ENCODE data around the gene PARP8.
"Not testable (repeated sequence)": the region's sequence is repeated elsewhere in the genome, so short reads cannot be mapped to it uniquely, and the experiment has no call there.

The PARP8 gene, protein sequence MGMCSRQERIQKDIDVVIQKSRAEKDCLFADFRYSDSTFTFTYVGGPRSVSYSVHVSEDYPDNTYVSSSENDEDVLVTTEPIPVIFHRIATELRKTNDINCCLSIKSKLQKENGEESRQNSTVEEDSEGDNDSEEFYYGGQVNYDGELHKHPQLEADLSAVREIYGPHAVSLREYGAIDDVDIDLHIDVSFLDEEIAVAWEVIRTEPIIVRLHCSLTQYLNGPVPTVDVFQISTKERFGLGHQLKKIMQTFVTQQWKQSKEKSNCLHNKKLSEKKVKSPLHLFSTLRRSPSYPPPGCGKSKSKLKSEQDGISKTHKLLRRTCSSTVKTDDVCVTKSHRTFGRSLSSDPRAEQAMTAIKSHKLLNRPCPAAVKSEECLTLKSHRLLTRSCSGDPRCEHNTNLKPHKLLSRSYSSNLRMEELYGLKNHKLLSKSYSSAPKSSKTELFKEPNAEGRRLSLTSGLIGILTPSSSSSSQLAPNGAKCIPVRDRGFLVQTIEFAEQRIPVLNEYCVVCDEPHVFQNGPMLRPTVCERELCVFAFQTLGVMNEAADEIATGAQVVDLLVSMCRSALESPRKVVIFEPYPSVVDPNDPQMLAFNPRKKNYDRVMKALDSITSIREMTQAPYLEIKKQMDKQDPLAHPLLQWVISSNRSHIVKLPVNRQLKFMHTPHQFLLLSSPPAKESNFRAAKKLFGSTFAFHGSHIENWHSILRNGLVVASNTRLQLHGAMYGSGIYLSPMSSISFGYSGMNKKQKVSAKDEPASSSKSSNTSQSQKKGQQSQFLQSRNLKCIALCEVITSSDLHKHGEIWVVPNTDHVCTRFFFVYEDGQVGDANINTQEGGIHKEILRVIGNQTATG

DNA sequence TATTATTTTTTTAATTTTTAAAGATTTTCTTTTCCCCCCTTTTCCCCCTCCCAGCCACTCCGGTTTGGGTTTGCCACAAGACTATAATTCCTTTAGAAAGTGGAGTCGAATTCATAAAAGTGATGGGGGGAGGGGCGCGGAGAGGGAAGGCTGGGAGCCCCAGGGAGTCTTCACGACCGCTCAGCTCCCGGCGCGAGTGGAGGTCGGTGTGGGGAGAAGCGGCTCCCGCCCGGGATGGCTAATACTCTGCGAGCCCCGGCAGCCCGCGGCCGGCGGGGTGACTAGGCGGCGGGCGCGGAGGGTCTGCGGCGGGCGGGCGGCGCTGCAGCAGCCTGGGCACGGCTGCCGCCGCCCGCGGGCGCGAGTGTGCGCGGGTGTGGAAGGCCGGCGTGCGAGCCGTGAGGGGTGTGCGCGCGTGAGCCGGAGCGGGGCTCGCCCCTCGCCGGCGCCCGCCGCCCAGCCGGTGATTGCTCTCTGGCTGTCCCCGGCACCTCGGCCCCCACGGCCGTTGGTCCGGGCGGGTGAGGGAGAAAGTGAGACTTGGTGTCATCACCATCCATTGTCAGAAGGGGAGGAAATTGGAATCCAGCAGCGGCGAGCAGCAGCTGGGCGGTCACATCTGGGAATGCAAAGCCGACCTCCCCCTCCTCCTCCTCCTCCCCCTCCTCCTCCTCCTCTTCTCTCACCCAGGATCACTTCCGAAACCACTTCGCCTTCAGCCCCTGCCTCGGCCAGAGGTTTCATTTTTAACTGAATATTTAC lies at the start of gene PARP8:
Gene PARP8 (plus strand): TSS at position 377 of the 762 bp plus-strand sequence. CDS start 459 bp downstream, outside the sequence.
- in situ Hi-C loops (cut with HindIII; ENCODE audit: low sequenced_read_pairs): no loop called here

DNA sequence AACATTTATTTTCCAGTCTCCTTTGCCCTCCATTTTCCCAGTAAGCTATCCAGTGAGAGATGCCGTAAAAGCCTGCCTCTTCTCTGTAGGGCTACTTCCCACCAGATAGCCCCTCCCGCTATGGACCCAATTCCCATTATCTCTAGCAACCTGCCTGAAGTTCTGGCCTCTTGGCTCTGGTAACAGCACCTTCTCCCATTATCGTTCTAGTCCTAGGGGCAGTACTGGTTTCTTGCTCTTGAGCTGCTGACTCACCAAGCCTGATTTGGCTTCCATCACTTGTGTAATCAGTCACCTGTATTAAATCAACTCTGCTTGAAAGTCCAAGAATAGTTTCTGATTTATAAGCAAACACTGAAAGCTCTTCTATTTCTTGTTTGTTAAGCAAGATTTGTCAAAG lies 42.8 kb upstream of the PARP8 start:
- in situ Hi-C loops (cut with HindIII; ENCODE audit: low sequenced_read_pairs): no loop called here

DNA sequence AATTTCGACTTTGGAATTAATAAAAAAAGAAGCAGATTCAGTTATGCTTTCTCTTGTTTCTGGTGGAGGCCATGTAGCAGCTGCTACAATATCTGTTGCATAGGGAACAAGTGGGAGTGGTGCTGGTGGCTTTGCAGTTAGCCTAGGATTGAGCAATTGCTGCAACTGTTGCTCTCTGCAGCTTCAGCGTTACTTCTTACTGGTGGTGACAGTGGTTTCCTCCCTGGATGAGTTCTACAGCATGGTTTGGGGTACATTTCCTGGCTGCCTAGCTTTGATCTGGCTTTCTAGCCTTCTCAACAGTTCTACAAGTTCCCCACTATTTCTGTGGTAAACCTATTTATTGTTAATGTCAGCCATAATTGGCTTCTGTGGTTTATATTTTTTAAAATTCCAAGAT lies 31.6 kb upstream of the PARP8 start:
- in situ Hi-C loops (cut with HindIII; ENCODE audit: low sequenced_read_pairs): not testable (repeated sequence)

DNA sequence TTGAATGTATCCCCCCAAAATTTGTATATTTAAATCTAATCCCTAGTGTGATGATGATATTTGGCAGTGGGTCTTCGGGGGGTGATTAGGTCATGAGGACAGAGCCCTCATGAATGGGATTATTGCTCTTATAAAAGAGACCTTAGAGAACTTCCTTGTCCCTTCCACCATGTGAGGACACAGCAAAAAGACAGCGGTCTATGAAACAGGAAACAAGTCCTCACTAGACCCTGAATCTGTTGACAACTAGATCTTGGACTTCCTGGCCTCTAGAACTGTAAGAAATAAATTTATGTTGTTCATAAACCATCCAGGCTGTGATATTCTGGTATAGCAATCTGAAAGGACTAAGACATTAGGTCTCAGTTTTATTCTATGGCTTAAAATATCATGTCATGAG lies 28.9 kb upstream of the PARP8 start:
- in situ Hi-C loops (cut with HindIII; ENCODE audit: low sequenced_read_pairs): not testable (repeated sequence)

DNA sequence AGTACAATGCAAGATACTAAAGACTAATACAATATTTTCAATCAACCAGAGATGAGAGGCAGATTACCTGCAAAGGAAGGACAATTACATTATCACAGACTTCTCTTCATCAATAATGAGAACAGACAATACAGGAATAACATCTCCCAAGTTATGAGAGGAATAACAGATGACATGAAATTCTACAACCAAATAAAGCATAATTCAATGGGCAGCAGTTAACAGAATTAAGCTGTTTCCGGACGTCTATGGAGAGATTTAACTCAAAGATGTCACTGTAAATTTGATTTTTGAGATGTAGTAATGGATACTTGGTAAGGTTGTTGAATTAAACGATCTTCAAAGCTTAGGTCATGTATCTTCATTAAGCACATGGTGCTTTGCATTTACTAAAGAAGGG lies 19.8 kb upstream of the PARP8 start:
- in situ Hi-C loops (cut with HindIII; ENCODE audit: low sequenced_read_pairs): no loop called here

DNA sequence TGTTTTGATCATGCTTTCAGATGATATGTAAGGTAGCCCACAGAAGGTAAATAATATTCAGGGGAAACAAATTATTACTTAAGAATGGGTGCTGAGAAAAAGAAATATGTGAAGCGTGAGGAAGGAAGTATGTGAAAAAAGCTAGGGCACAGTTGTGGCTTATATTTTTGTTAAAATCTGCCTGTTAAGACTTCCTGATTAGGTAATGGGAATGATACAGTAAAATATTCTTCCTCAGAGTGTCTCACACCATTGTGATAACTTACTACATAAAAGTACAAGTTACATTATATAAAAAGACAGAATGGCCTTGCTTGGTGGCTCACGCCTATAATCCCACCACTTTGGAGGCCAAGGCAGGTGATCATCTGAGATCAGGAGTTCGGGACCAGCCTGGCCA lies 18.7 kb upstream of the PARP8 start:
- in situ Hi-C loops (cut with HindIII; ENCODE audit: low sequenced_read_pairs): no loop called here

DNA sequence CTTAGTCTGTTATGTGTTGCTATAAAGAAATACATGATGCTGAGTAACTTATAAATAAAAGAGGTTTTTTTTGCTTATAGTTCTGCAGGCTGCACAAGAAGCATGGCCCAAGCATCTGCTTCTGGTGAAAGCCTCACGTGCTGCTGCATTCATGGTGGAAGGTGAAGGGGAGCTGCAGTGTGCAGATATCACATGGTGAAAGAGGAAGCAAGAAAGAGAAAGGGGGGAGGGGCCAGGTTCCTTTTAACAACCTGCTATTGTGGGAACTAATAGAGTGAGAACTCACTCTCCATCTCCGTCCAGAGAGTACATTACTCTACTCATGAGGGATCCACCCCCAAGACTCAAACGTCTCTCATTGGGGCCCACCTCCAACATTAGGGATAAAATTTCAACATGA lies 12.5 kb upstream of the PARP8 start:
- in situ Hi-C loops (cut with HindIII; ENCODE audit: low sequenced_read_pairs): no loop called here

DNA sequence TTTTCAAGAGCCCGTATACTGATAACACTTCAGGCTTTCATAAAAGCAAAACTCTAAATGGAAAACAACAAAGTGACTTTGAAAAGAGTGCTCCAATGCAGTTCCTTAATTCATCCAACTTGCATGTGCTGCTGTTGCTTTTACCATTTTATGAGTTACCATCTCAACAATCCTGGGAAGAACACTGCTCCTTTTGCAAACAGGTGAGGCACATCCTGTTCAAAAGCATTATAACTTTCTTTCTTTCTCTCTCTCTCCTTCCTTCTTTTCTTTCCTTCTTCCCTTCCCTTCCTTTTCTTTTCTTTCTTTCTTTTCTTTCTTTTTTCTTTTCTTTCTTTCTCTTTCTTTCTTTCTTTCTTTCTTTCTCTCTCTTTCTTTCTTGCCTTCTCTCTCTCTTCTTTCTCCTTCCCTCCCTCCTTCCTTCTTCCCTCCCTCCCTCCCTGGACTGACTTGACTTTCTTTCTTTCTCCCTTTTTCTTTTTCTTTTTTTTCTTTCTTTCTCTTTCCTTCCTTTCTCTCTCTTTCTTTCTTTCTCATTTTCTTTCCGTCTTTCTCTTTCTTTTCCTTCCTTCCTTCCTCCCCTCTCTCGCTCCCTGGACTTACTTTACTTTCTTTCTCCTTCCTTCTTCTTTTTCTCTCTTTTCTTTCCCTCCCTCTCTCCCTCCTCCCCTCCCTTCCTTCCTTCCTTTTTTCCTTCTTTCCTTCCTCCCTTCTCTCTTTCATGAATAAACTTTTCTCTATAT lies 11.2 kb upstream of the PARP8 start:
- in situ Hi-C loops (cut with HindIII; ENCODE audit: low sequenced_read_pairs): no loop called here

DNA sequence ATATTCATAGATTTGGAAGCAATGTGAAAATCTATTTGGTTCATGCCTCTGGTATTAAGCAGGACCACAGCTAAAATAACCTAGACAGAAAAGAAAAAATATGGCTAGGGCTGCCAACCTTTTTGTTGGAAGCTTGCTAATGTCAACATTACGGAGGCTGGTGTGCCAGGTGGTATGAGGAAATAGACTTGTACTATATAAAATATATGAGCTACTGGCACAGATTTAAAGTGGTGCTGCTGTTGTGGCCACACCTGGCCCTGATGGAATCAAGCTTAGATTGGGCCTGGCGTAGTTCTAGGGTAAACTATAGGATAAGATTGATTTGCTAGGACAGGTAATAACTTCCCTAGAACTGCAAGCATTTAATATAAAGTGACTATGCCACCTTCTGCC lies 10.6 kb upstream of the PARP8 start:
- in situ Hi-C loops (cut with HindIII; ENCODE audit: low sequenced_read_pairs): no loop called here

DNA sequence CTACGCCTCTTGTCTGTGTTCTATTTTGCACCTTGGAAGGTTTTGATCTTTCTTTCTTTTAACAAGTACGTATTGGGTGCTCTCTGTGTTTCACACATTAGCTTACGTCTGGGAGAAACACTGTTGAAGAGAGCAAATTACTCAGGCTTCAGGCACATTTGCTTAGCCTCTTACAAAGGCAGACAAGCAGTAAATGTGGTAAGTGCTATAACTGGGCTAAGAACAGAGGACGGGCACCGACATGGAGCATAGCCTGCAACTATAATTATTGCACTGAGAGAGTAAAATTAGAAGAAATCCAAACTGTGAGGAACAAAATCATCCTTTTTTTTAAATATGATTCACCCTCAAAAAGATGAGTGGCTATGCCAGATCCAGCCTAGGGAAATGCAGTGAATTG lies 9.4 kb upstream of the PARP8 start:
- in situ Hi-C loops (cut with HindIII; ENCODE audit: low sequenced_read_pairs): no loop called here

DNA sequence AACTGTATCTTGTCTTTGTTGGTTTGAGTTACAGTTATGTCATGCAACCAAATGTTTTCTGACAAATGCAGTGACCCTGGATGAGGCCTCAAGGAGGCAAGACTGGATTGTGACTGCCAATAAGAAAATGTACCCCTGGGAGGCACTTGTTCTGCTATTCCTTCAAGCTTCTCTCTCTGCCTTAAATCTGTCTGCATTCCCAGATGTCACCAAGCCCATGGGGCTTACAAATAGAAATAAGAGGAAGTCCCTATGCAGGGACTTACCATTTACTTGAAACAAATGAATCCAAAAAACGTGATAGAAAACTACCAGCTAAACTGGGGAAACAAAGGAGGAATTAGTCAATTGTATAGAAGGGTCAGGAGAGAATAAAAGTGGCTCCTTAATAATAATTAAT lies 8.2 kb upstream of the PARP8 start:
- in situ Hi-C loops (cut with HindIII; ENCODE audit: low sequenced_read_pairs): no loop called here

DNA sequence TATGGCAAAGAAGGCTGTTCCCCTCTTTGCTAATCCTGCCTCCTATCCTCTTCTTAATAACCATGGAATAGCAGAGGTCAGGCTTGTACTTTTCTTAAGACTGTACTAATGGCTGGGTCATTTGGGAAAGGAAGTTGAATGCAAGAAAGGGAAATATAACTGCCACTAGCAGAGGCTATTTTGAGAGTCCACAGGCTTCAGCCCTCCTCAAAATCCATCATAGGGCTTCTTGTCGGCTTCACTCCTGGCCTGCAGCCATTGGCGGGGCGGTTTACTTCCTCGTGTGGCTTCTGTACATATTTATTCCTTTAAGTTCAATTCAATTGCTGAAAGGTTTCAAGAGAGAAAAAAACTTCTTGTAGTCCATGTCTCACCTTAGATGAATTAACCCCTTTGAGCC lies 2.8 kb upstream of the PARP8 start:
- in situ Hi-C loops (cut with HindIII; ENCODE audit: low sequenced_read_pairs): no loop called here

DNA sequence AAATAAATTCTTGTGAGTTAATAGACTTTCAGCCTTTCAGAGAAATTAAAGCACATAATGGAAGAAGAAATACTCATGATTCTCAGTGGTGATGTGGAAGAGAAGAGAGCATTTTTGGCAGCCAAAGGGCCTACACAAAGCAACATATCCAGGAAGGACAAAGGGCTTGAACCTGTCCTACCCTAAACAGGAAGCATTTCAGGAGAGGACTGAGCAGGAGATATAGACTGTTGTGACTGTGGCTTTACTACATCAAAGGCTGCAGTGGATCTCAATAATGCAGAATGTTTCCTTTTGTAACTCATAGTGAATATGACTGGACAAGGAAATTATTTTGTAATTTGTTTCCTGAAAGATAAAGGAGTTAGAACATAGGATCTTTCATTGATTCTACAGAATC lies 1.3 kb upstream of the PARP8 start:
- in situ Hi-C loops (cut with HindIII; ENCODE audit: low sequenced_read_pairs): no loop called here

DNA sequence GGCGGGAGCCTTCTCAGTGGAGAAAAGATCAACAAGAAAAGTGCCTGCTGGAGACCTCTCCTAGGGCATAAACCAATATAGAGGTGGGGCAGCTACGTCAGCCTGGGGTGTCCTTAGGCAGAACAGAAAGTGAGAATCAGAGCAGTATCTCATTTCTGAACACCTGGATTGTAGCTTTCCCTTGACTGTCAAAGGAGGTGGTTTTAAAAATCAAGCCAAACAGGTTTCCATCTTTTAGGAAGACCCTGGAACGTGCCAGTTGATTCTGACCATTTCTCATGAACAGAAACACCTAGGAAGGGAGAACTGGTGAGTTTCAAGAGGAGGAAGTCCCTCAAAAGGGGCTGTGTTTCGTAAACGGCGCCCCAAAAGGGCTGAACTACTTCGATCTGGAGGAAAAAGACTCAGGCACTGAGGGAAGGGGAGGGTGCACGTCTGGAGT lies 655 bp upstream of the PARP8 start:
- in situ Hi-C loops (cut with HindIII; ENCODE audit: low sequenced_read_pairs): not testable (repeated sequence)

DNA sequence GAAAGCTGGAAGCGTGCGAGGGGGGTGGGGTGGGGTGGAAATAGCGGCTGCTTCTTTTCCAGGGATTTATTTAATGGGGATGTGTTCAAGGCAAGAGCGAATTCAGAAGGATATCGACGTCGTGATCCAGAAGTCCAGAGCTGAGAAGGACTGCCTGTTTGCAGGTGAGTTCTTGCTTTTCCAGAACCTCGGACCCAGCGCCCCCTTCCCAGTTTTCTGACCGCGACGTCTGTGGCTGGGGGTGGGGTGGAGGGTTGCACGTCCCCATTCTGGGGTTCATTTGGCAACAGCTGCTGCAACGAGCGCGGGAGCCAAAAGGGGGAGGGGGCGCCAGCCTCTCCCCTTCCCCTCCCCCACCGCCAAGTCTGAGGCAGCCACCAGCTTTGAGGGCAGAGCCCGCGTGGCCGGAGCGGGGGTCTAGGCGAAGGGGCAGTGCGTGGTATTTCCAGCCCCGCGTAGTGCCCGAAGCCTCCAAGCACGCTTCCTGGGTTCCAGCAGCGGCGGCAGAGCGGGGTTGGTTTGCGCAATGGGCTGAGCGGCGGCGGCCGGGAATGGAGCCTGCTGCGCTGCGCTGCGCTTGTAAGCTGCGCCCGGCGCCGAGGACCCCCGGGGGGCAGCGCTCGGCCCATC lies 701 bp downstream of the PARP8 start:
- in situ Hi-C loops (cut with HindIII; ENCODE audit: low sequenced_read_pairs): no loop called here

DNA sequence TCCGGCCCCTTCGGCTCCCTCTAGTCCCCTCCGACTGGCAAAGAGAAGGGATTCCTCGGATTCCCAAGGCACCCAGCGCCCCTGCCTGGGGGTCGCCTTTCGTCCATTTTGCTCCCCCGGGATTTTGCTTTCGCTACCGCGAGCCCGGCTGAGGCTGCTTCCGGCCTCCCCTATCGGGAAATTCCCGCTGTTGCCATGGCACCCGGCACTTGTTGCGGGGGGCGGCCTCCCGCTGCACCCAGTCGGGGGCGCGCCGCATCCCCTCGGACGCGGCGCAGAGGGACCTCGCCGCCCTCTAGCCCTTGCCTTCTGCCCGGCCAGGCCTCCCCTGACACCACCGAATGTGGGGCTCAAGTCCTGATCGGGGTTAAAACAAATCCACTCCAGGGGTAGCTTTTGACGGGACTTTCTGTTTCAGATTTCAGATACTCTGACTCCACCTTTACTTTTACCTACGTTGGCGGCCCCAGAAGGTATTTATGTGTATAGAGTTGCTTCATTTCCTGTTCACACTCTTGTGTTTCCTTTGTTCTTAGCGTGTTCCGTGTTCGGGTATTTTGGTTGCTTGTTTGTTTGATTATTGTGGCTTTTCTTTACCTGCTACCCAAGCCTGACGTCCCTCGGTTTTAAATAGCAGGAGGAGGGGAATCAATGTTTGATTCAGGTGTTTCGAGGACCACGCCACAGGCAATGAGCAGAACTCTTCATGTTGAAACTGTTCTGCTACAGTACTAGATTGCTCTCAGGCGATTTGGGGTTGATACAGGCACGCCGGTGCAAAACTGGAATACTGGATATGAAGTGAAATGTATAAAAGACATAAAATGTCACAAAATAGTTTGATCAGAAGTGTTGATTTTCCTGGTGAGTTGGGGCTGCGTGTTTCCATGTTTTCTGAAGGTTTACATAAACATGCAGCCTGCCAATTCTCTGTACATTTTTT lies 1.5 kb downstream of the PARP8 start:
- in situ Hi-C loops (cut with HindIII; ENCODE audit: low sequenced_read_pairs): no loop called here

DNA sequence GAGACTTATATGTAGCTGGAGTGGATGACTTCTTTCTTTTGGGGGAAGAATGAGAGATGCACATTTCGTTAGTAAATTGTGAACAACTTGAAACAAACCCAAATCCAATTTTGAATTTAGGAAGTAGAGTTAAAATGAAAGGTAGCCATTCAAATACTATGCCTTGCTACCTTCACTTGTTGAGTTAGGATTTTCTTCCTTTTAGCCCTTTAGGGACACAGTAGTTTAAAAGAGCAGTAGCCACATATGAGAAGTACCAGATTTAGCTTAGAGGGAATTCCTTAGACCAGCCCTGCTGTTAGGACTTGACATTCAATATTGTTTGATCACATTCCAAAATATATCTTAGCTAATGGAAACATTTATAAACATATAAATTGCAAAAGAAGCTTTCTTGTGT lies 2.2 kb downstream of the PARP8 start:
- in situ Hi-C loops (cut with HindIII; ENCODE audit: low sequenced_read_pairs): not testable (repeated sequence)

DNA sequence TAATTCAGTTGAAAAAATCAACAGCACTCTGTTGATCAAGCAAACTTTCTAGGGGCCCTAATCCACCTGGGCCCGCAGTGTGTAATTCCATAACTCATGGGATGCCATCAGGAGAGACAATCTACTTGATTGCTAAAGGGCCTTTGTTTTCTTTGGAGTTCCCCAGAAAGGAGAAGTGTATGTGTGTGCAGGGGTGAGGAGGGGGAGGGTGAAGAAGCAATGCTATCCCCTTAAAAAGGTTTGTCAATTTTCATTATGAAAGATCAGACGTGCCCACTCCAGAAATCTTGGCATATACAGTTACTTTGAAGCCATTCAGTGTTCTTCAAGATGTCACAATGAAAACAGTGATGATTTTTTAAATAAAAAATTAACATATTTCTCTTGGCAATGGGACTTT lies 6.2 kb downstream of the PARP8 start:
- in situ Hi-C loops (cut with HindIII; ENCODE audit: low sequenced_read_pairs): no loop called here

DNA sequence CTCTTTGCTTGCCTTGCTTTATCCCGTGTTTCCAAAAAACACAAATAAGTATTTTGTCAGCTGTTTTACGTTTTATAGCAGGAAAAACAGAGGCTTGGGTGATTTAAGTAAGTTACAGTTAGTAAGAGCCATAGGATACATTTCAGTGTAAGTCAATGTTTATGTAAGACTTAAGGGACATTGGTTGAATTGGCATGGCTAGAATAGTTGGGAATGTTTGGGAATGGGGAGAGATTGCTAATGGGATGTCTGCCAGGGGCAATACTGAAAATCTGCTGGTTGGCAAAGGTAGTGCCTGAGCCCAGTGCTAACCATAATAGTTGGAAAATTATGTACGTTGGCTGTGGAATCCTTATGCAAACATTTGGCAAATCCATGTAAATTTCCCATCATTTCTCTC lies 7.0 kb downstream of the PARP8 start:
- in situ Hi-C loops (cut with HindIII; ENCODE audit: low sequenced_read_pairs): not testable (repeated sequence)

All from endothelial cell of hepatic sinusoid (primary cell).